Measurements from ENCODE around the gene RCBTB2.

DNA sequence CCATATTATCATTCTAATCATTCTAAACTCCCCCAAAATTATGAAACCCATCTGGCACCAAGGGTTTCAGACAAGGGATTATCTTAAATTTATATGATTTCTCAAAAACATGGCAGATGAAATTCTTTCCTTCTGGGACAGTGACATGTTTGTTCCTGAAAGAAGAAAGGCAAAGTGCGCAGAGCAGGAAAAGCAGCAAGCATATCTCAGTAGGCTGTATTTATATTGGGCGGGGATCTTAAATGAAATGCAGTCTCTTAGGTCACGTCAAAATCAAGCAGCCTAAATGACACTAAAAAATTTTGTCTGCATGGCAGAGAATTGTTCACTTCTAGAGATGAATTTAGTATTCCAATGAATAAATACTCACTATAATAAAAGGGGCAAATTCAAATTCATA is 49.3 kb downstream of the RCBTB2 start:
- TF ChIP-seq POLR2A (IDR thresholded peaks at IDR 0.05; ENCODE audit: low read depth, low read length) (no peak), POLR2AphosphoS5 (IDR thresholded peaks at IDR 0.05; ENCODE audit: low read depth, low read length) (no peak)

Measured in GM12892 (cell line).